Ovary (tissue), 3 donors: Measurements from ENCODE around the gene TTR.

Experiments
- EP300 ChIP-seq: sonication (generic); formaldehyde crosslinking; IDR thresholded peaks from one replicate; pipeline ENCODE4 v1.6.1; 2017; ENCODE audit warnings: antibody characterized with exemption
- POLR2A ChIP-seq: fragments of 450-650 bp; IDR thresholded peaks from one replicate; pipeline ENCODE4 v1.6.1; 2017; ENCODE audit warnings: antibody characterized with exemption, mild to moderate bottlenecking, moderate library complexity
- TF ChIP-seq, protein P1 (sequence below), 3 donors: fragments of 450-650 bp in 2 of 3; fragments of 200-600 bp in 1 of 3; IDR thresholded peaks; one replicate each; pipeline versions ENCODE4 v1.5.1 to v1.8.0; 2016 to 2022; ENCODE audit warnings: antibody characterized with exemption in 3 of 3, mild to moderate bottlenecking in 1 of 3
- donor health status: DM: no; HTN: no; CAD: no.

DNA sequence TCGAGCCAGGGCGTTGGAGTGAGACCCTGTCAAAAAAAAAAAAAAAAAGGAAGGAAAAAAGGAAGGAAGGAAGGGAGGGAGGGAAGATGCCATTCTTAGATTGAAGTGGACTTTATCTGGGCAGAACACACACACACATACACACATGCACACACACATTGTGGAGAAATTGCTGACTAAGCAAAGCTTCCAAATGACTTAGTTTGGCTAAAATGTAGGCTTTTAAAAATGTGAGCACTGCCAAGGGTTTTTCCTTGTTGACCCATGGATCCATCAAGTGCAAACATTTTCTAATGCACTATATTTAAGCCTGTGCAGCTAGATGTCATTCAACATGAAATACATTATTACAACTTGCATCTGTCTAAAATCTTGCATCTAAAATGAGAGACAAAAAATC, 564 bp upstream of the TTR start:
- TF ChIP-seq, protein P1, sequence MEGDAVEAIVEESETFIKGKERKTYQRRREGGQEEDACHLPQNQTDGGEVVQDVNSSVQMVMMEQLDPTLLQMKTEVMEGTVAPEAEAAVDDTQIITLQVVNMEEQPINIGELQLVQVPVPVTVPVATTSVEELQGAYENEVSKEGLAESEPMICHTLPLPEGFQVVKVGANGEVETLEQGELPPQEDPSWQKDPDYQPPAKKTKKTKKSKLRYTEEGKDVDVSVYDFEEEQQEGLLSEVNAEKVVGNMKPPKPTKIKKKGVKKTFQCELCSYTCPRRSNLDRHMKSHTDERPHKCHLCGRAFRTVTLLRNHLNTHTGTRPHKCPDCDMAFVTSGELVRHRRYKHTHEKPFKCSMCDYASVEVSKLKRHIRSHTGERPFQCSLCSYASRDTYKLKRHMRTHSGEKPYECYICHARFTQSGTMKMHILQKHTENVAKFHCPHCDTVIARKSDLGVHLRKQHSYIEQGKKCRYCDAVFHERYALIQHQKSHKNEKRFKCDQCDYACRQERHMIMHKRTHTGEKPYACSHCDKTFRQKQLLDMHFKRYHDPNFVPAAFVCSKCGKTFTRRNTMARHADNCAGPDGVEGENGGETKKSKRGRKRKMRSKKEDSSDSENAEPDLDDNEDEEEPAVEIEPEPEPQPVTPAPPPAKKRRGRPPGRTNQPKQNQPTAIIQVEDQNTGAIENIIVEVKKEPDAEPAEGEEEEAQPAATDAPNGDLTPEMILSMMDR (IDR thresholded peaks at IDR 0.05) = no peak
- TF ChIP-seq POLR2A (no peak), EP300 (no peak)
